Skeletal muscle satellite cell (primary cell): ENCODE data around the gene INPP4A.
"Not testable (repeated sequence)": the region's sequence is repeated elsewhere in the genome, so short reads cannot be mapped to it uniquely, and the experiment has no call there.

ENCODE experiments used
- H3K27me3 ChIP-seq: 2 replicates; pipeline ENCODE4 v1.7.0; 2013; ENCODE audit warnings: low read length; ENCODE audit not compliant: control insufficient read depth, insufficient read depth
- H3K36me3 ChIP-seq: 2 replicates; pipeline ENCODE4 v1.7.0; 2013; ENCODE audit warnings: mild to moderate bottlenecking, control low read depth, low read length; ENCODE audit not compliant: insufficient read depth
- H3K4me1 ChIP-seq: 2 replicates; pipeline ENCODE4 v1.7.0; 2013; ENCODE audit warnings: low read length; ENCODE audit not compliant: control insufficient read depth, insufficient read depth
- H3K4me2 ChIP-seq: 2 replicates; pipeline ENCODE4 v1.7.0; 2013; ENCODE audit warnings: mild to moderate bottlenecking, low read length
- H3K4me3 ChIP-seq: 2 replicates; pipeline ENCODE4 v1.7.0; 2013; ENCODE audit warnings: low read length
- H3K9ac ChIP-seq: 2 replicates; pipeline ENCODE4 v1.7.0; 2013; ENCODE audit warnings: mild to moderate bottlenecking, low read depth, low read length, moderate library complexity
- H3K9me3 ChIP-seq: replicated peaks from 2 replicates; pipeline ENCODE4 v1.7.0; 2013; ENCODE audit warnings: mild to moderate bottlenecking, control low read depth, low read length

INPP4A gene

GRCh38 chr2:98416383-98417159 lies 28.1 kb upstream of the INPP4A start:
- Histone ChIP-seq H3K27me3 (peaks cover 28% of the 10 kb centered on the region), H3K4me3 (no peak overlapping the region), H3K4me2 (no peak overlapping the region), H3K9me3 (no peaks in the 10 kb centered on the region), H3K36me3 (no peaks in the 10 kb centered on the region), H3K9ac (no peak overlapping the region), H3K4me1 (no peaks in the 10 kb centered on the region)

DNA sequence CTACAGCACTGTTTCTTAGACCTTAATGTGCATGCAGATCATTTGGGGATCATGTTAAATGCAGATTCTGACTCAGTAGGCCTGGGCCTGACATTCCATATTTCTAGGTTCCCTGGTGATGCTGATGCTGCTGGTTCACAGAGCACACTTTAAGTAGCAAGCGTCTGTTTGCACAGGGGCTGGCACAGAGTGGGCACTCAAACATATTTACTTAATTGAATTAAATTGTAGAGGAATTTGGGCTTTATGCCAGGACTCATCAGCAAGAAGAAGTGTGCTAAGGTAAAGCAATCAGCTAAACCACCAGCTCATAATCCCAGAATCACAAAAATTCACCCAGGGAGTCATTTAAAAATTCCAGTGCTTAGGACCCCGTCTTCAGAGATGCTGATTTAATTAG lies 25.1 kb upstream of the INPP4A start:
- Histone ChIP-seq H3K4me3 (no peak overlapping the region), H3K4me1 (no peaks in the 10 kb centered on the region)

GRCh38 chr2:98419977-98420725 lies 24.5 kb upstream of the INPP4A start:
- Histone ChIP-seq H3K36me3 (no peaks in the 10 kb centered on the region), H3K4me2 (no peak overlapping the region), H3K4me3 (no peak overlapping the region), H3K9ac (no peak overlapping the region), H3K4me1 (no peaks in the 10 kb centered on the region), H3K27me3 (peaks cover 28% of the 10 kb centered on the region), H3K9me3 (no peaks in the 10 kb centered on the region)

More for the DNA sequence above, 25.1 kb upstream of the INPP4A start:
- H3K27me3 ChIP-seq: peaks cover 28% of the 10 kb centered on the region
- no peaks in the 10 kb centered on the region for H3K36me3 ChIP-seq
- no peak overlapping the region for H3K4me2 ChIP-seq
- H3K9ac ChIP-seq: no peak overlapping the region
- no peaks in the 10 kb centered on the region for H3K9me3 ChIP-seq

GRCh38 chr2:98422449-98422848 lies 22.2 kb upstream of the INPP4A start:
- Histone ChIP-seq H3K4me2 (no peak overlapping the region), H3K9me3 (no peaks in the 10 kb centered on the region), H3K4me1 (no peaks in the 10 kb centered on the region), H3K27me3 (peaks cover 18% of the 10 kb centered on the region), H3K4me3 (no peak overlapping the region), H3K36me3 (no peaks in the 10 kb centered on the region), H3K9ac (no peak overlapping the region)

- peaks cover 9% of the 10 kb centered on the region for H3K27me3 ChIP-seq
- H3K9ac ChIP-seq: no peak overlapping the region
- no peaks in the 10 kb centered on the region for H3K4me1 ChIP-seq
- H3K9me3 ChIP-seq: no peaks in the 10 kb centered on the region
- H3K4me3 ChIP-seq: no peak overlapping the region
- no peaks in the 10 kb centered on the region for H3K36me3 ChIP-seq
- H3K4me2 ChIP-seq: no peak overlapping the region
These were observed 17.9 kb upstream of the INPP4A start for GRCh38 chr2:98426771-98427170.

DNA sequence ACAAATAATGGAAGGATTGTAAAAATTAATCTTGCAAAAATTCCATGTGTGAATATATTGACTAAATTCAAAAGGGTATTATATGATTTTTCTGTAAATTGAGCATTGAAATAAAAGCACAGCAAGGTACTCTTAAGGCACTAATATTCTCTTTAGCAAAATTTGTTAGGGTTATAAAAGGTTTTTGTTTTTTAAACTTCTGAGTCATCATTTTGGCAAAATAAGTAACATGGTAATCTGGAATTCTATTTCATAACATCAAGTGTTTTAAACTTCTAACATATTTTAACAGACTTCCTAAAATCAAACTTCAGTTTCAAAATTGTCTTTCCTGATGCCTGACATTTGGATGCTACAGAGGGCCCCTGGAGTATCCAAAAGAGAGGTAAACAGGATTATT lies 12.5 kb upstream of the INPP4A start:
- no peak overlapping the region for H3K4me3 ChIP-seq
- no peak overlapping the region for H3K4me2 ChIP-seq
- no peak overlapping the region for H3K9ac ChIP-seq
- H3K27me3 ChIP-seq: peaks cover 9% of the 10 kb centered on the region
- H3K36me3 ChIP-seq: no peaks in the 10 kb centered on the region
- H3K9me3 ChIP-seq: no peaks in the 10 kb centered on the region
- no peaks in the 10 kb centered on the region for H3K4me1 ChIP-seq

- H3K4me3 ChIP-seq: no peak overlapping the region
- H3K4me2 ChIP-seq: no peak overlapping the region
- H3K27me3 ChIP-seq: peaks cover 16% of the 10 kb centered on the region
- H3K9ac ChIP-seq: no peak overlapping the region
- no peaks in the 10 kb centered on the region for H3K4me1 ChIP-seq
- no peaks in the 10 kb centered on the region for H3K36me3 ChIP-seq
- H3K9me3 ChIP-seq: no peaks in the 10 kb centered on the region
These were observed 11.2 kb upstream of the INPP4A start for GRCh38 chr2:98433363-98433964.

- H3K4me3 ChIP-seq: no peak overlapping the region
- H3K27me3 ChIP-seq: peaks cover 22% of the 10 kb centered on the region
- H3K36me3 ChIP-seq: no peaks in the 10 kb centered on the region
- no peak overlapping the region for H3K4me2 ChIP-seq
- H3K9ac ChIP-seq: no peak overlapping the region
- H3K4me1 ChIP-seq: no peaks in the 10 kb centered on the region
- H3K9me3 ChIP-seq: no peaks in the 10 kb centered on the region
These were observed 10.2 kb upstream of the INPP4A start for GRCh38 chr2:98434492-98434891.

DNA sequence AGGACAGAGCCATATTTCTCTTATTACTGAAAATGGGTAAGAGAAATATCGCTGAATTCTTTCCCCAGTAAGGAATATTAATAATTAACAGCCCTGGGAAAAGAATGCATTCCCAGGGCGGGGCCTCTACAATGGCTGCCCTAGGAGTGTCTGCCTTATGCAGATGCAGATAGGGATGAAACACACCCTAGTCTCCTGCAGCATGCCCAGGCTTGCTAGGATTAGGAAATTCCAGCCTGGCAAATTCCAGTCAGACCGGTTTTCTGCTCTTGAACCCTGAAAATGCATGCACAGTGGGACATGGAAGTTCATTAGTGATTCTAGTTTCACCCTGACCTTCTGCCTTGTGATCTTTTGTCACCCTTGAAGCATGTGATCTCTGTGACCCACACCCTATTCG lies 9.0 kb upstream of the INPP4A start:
- not testable (repeated sequence) for H3K4me2 ChIP-seq, H3K9me3 ChIP-seq, H3K4me3 ChIP-seq, H3K9ac ChIP-seq, H3K36me3 ChIP-seq, H3K4me1 ChIP-seq
- H3K27me3 ChIP-seq: peaks cover 27% of the 10 kb centered on the region

DNA sequence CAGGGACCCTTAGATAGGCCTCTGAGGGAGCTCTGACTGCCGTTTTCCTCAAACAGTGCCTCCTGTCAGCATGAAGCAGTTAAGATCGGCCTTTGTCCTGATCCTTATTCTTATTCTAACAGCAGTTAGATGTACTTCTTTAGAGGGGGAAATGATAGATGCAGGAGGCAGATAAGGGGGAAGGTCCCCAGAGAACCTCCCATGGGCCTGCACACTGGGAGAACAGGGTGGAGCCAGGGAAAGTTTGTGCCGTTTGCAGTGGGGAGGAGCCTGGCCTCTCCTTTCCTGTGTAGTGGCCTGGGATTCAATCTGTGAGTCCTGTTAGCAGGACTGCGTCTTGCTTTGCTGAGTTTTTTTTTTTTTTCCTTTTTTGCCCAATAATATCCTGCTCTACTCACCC lies 7.9 kb upstream of the INPP4A start:
- Histone ChIP-seq H3K4me1 (no peaks in the 10 kb centered on the region), H3K4me2 (no peak overlapping the region), H3K9ac (no peak overlapping the region), H3K4me3 (no peak overlapping the region), H3K9me3 (no peaks in the 10 kb centered on the region), H3K27me3 (peaks cover 27% of the 10 kb centered on the region), H3K36me3 (no peaks in the 10 kb centered on the region)

- H3K9ac ChIP-seq: no peak overlapping the region
- no peaks in the 10 kb centered on the region for H3K4me1 ChIP-seq
- H3K9me3 ChIP-seq: no peaks in the 10 kb centered on the region
- H3K27me3 ChIP-seq: peaks cover 27% of the 10 kb centered on the region
- H3K4me2 ChIP-seq: no peak overlapping the region
- H3K4me3 ChIP-seq: no peak overlapping the region
- no peaks in the 10 kb centered on the region for H3K36me3 ChIP-seq
These were observed 6.2 kb upstream of the INPP4A start for GRCh38 chr2:98438190-98439133.
